Frontal cortex (tissue), 4 donors: ENCODE data around the gene IL1R2. TPM values are rescaled to one million over a fixed set of nuclear protein-coding genes. Genes with fewer than 3 reads are reported as not detected.
"Not testable (repeated sequence)": the region's sequence is repeated elsewhere in the genome, so short reads cannot be mapped to it uniquely, and the experiment has no call there.

Source experiments
- DNase-seq, 2 donors: peaks; one replicate each; pipeline ENCODE4 v3.0.0; 2012; ENCODE audit warnings: low spot score in 2 of 2
- FAIRE-seq: peaks from 2 replicates; lab custom pipeline; 2012; peaks lifted over from hg19 to GRCh38; lab: Jason Lieb, UNC
- total RNA-seq: library from RNA; depleted of rRNA; stranded (reverse); fragments of >200 nt; gene quantifications from one replicate; pipeline ENCODE4 v1.2.3, GENCODE V29; 2014
- donor health status: control.
- donor health status: control.
- donor health status: control.

IL1R2 gene
- total RNA-seq, 1 donor from 2014 or later: not detected

GRCh38 chr2:101995019-101995418 lies 3.3 kb downstream of the IL1R2 start:
- FAIRE-seq: no peak
- no peak for DNase-seq

- no peak for DNase-seq
- no peak for FAIRE-seq
Measured at GRCh38 chr2:101995804-101996203, 4.0 kb downstream of the IL1R2 start.

- FAIRE-seq: no peak
- no peak for DNase-seq
Measured at GRCh38 chr2:101998556-101998895, 6.8 kb downstream of the IL1R2 start.

DNA sequence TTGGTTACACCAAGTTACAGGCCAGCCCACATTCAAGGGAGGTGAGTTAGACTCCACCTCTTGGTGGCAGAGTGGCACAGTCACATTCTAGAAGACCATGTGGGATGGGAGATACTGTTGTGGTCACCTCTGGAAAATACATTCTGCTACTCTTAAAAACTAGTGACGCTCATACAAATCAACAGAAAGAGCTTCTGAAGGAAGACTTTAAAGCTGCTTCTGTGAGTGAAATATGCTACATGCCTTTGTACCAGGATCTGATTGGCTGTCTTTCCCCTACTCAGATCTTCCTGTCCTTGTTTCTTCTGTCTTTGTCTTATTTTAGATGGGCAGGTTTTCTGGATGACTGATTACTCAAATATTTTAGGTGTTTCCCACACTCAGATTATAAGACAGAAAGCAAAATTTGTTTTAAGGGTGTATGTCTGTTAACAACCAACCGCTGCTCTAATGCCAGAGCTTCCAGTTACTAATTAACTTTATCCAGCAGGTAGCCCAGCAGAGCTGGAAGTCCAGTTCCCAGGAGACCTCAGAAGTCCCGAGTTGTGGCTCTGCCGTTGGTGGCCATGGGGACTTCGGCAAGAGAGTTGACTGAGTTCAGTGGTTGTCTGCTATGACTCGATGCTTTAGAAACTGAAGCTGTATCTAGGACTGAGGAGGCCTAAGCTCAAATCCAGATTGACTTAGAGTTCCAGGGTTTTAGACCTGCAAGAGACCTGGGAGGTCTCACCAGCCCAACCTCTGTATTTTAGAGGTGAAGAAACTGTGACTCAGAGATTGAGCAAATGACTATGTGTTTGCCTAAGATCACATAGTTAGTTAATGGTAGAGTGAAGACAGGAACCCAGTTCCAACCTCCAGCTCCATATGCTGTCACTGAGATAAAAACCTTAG lies 7.4 kb downstream of the IL1R2 start:
- no peak for FAIRE-seq

GRCh38 chr2:102000012-102000411 lies 8.3 kb downstream of the IL1R2 start:
- FAIRE-seq (no peak), DNase-seq (no peak)

More for the DNA sequence above, 7.4 kb downstream of the IL1R2 start:
- DNase-seq: no peak

- no peak for DNase-seq
- FAIRE-seq: no peak
Measured at GRCh38 chr2:102000813-102001766, 9.3 kb downstream of the IL1R2 start.

DNA sequence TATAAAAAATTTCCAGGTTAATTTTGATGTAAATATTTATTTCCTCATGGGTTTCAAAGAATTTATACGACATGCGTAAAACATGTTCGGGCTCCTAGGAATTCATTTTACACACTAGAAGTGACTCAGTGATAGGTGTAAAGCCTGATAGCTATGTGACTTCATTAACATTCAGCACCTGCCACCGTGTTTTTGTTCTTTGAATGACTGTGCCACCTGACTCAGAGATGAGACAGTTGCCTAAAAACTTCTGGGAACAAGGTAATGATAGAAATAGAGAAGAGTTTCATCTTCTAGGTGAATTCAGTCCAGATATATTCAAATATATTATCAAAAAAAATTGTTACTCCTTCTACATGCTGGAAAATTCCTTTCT lies 10.0 kb downstream of the IL1R2 start:
- no peak for FAIRE-seq

DNA sequence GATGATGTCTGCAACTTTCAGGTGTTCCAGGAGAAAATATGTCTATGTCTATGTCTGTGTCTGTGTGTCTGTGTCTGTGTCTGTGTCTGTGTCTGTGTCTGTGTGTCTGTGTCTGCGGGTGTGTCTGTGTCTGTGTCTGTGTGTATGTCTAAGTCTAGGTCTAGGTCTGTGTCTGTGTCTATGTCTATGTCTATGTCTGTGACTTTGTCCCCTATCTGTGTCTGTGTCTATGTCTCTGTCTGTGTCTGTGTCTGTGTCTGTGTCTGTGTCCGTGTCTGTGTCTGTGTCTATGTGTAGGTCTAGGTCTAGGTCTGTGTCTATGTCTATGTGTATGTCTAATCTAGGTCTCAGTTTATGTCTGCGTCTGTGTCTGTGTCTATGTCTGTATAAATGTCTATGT lies 10.5 kb downstream of the IL1R2 start:
- FAIRE-seq (no peak), DNase-seq (no peak)

More for the DNA sequence above, 10.0 kb downstream of the IL1R2 start:
- no peak for DNase-seq

- DNase-seq: not testable (repeated sequence)
Measured at GRCh38 chr2:102002909-102003308, 11.1 kb downstream of the IL1R2 start.

GRCh38 chr2:102003696-102004095 lies 11.9 kb downstream of the IL1R2 start:
- FAIRE-seq (no peak), DNase-seq (no peak)

More at GRCh38 chr2:102002909-102003308, 11.1 kb downstream of the IL1R2 start:
- not testable (repeated sequence) for FAIRE-seq

- DNase-seq (no peak), FAIRE-seq (no peak)
Measured at GRCh38 chr2:102004581-102004980, 12.8 kb downstream of the IL1R2 start.

GRCh38 chr2:102005449-102005848 lies 13.7 kb downstream of the IL1R2 start:
- DNase-seq (no peak), FAIRE-seq (no peak)

DNA sequence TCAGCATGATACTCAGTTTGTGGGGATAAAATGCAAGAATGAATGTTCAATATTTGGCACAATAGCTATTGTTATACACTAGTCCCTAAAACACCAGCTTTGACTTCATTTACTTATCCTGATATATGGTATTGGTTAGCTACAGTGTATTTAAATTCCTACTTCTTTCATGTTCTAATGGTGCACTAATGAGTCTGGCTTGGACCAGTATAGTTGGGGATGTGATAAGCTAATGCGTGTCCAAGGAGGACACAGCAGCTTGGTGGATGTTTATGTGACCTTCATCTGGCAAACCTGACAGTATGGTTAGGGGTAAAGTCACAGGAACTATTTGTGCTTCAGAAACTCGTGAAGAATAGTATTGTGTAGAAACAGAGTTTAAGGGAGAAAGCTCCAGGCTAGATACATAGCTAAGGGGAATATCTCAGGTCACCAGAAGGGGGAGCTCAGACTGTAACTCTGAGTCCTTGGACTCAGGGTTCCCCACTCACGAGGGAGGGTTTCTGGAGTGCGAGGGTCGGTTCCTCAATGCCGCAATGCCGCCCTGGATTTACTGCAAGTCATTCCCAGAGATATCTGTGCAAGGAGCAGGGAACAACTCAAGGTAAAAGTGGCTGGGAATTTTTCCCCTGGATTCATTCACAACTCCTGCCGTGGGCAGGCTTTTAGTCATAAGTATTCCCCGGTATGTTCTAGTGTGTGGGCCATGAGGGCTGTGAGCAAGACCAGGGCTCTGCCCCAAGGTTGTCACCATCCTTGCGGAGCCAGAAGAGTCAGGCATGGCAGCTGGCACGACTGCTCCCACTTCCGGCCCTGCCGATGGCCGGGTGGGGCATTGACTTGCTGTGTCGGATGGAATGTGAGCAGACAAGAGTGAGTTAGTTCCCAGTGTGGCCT lies 14.5 kb downstream of the IL1R2 start:
- DNase-seq (peak in 1 of 2 donors; percentile 38), FAIRE-seq (no peak)

GRCh38 chr2:102006886-102007278 lies 15.1 kb downstream of the IL1R2 start:
- no peak for DNase-seq
- FAIRE-seq: no peak

DNA sequence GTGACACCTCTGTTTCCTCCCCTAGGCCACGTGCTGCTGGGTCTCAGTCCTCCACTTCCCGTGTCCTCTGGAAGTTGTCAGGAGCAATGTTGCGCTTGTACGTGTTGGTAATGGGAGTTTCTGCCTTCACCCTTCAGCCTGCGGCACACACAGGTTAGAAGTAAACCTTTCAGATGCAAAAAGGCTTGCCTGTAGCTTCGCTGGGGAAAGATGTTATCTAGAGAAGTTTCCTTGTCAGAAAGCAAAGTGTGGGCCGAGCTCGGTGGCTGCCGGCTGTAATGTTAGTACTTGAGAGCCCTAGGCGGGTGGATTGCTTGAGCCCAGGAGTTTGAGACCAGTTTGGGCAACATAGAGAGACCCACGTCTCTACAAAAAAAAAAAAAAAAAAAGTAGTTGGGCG lies 16.7 kb downstream of the IL1R2 start:
- DNase-seq (no peak), FAIRE-seq (no peak)

DNA sequence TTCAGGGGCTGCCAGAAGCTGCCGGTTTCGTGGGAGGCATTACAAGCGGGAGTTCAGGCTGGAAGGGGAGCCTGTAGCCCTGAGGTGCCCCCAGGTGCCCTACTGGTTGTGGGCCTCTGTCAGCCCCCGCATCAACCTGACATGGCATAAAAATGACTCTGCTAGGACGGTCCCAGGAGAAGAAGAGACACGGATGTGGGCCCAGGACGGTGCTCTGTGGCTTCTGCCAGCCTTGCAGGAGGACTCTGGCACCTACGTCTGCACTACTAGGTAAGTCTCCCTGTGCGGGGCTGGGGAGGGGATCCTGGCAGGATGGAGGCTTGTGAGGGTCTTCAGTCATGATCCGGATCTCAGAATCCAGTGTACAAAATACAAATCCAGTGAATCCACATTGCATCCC lies 17.8 kb downstream of the IL1R2 start:
- FAIRE-seq: no peak
- DNase-seq: no peak

- FAIRE-seq (no peak), DNase-seq (no peak)
Measured at GRCh38 chr2:102010902-102011301, 19.1 kb downstream of the IL1R2 start.

GRCh38 chr2:102012061-102012614 lies 20.4 kb downstream of the IL1R2 start:
- DNase-seq (no peak), FAIRE-seq (no peak)

GRCh38 chr2:102013206-102014040 lies 21.7 kb downstream of the IL1R2 start:
- no peak for DNase-seq
- FAIRE-seq: no peak
